ENCODE data around the gene TCF25. TPM values are rescaled to one million over a fixed set of nuclear protein-coding genes. Genes with fewer than 3 reads are reported as not detected.

The TCF25 gene
- total RNA-seq, 1 experiment from 2014 or later = 196 TPM

DNA sequence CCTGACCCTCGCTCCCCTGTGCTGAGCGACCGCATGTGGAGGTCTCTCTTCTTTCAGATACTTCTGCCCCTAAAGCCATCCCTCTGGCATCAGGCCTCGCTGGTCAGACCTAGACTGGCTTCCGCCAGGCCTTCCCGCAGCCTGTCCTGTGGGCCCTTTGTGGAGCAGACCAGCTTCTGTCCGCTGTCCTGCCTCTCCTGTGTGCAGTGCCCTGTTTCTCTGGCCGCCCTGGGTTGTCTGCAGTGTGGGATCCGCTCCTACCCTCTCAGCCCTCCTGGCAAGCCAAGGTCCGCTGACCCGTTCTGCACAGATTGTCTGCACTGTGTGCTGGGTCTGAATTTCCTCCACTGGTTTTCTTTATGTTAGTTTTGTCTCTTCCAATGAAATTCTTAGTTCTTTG is 23.8 kb downstream of the TCF25 start:
- Histone ChIP-seq H3K36me3 (ENCODE audit: control insufficient read depth, insufficient read depth, low read length) (peaks cover 15% of the 10 kb centered on the region), H3K4me1 (no peaks in the 10 kb centered on the region), H3K9me3 (no peaks in the 10 kb centered on the region), H3K27me3 (replicated peaks; ENCODE audit: control insufficient read depth, insufficient read depth, low read length) (no peaks in the 10 kb centered on the region), H3K4me3 (ENCODE audit: low read depth, low read length) (no peak overlapping the region)
- Mint-ChIP-seq H3K9me3 (ENCODE audit: unreplicated experiment) (no peaks in the 10 kb centered on the region), H3K27me3 (ENCODE audit: insufficient read depth, unreplicated experiment) (no peaks in the 10 kb centered on the region), H3K4me3 (ENCODE audit: unreplicated experiment) (no peak overlapping the region), H3K36me3 (ENCODE audit: insufficient read depth, unreplicated experiment) (peaks cover 78% of the 10 kb centered on the region), H3K27ac (ENCODE audit: unreplicated experiment) (no peak overlapping the region), H3K4me1 (ENCODE audit: low read depth, unreplicated experiment) (no peaks in the 10 kb centered on the region)
- intact Hi-C loops (cut with micrococcal nuclease; ENCODE audit: unreplicated experiment) = no loop called here
- BruUV-seq (replicated peaks) = no TSS peak
- TF ChIP-seq, protein P1, sequence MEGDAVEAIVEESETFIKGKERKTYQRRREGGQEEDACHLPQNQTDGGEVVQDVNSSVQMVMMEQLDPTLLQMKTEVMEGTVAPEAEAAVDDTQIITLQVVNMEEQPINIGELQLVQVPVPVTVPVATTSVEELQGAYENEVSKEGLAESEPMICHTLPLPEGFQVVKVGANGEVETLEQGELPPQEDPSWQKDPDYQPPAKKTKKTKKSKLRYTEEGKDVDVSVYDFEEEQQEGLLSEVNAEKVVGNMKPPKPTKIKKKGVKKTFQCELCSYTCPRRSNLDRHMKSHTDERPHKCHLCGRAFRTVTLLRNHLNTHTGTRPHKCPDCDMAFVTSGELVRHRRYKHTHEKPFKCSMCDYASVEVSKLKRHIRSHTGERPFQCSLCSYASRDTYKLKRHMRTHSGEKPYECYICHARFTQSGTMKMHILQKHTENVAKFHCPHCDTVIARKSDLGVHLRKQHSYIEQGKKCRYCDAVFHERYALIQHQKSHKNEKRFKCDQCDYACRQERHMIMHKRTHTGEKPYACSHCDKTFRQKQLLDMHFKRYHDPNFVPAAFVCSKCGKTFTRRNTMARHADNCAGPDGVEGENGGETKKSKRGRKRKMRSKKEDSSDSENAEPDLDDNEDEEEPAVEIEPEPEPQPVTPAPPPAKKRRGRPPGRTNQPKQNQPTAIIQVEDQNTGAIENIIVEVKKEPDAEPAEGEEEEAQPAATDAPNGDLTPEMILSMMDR (IDR thresholded peaks at IDR 0.05; ENCODE audit: insufficient read depth in 1 of 2, low read depth in 1 of 2, low read length in 1 of 2, severe bottlenecking in 1 of 2, unreplicated experiment in 1 of 2) = no peak
- ChIA-PET POLR2A (no interaction called here), CTCF (interaction anchor here (0.6 to 0.7 kb wide), 2 partner anchors 9 to 42 kb away, joined by 3 read pairs; no protein-coding TSS in a partner anchor)
- DNase-seq = no peak

DNA sequence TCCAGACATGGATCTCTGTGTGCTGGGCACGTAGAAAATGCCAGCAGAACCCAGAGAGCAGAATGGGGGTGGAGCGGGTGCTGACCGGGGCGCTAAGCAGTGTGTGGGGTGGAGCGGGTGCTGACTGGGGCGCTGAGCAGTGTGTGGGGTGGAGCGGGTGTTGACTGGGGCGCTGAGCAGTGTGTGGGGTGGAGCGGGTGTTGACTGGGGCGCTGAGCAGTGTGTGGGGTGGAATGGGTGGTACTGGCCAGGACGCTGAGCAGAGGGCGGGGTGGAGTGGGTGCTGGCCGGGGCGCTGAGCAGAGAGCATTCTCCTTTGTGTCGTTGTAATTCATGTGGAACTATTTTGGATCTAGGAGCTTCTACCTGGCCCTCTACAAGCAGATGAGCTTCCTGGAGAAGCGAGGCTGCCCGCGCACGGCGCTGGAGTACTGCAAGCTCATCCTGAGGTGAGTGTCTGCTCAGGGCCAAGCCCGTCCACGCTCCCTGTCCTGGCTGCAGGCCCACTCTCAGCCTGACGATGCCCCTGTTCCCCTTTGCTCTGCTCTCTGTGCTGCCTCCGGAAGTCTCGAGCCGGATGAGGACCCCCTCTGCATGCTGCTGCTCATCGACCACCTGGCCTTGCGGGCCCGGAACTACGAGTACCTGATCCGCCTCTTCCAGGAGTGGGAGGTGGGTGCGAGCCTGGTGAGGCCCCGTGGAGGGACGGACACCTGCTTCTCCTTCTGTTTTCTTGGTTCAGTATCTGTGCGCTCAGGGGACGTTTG is 25.0 kb downstream of the TCF25 start:
- H3K36me3 ChIP-seq (ENCODE audit: control insufficient read depth, insufficient read depth, low read length) = peaks cover 12% of the 10 kb centered on the region
- H3K4me1 ChIP-seq = no peaks in the 10 kb centered on the region
- no peaks in the 10 kb centered on the region for H3K27me3 Mint-ChIP-seq (ENCODE audit: insufficient read depth, unreplicated experiment)
- no peak for DNase-seq
- peaks cover 73% of the 10 kb centered on the region for H3K36me3 Mint-ChIP-seq (ENCODE audit: insufficient read depth, unreplicated experiment)
- CTCF ChIA-PET = no interaction called here
- TF ChIP-seq, protein P1 (IDR thresholded peaks at IDR 0.05; ENCODE audit: insufficient read depth in 1 of 2, low read depth in 1 of 2, low read length in 1 of 2, severe bottlenecking in 1 of 2, unreplicated experiment in 1 of 2) = no peak
- no peaks in the 10 kb centered on the region for H3K9me3 Mint-ChIP-seq (ENCODE audit: unreplicated experiment)
- H3K4me3 Mint-ChIP-seq (ENCODE audit: unreplicated experiment) = no peak overlapping the region
- H3K4me1 Mint-ChIP-seq (ENCODE audit: low read depth, unreplicated experiment) = no peaks in the 10 kb centered on the region
- H3K27me3 ChIP-seq (replicated peaks; ENCODE audit: control insufficient read depth, insufficient read depth, low read length) = no peaks in the 10 kb centered on the region
- H3K4me3 ChIP-seq (ENCODE audit: low read depth, low read length) = no peak overlapping the region
- H3K27ac Mint-ChIP-seq (ENCODE audit: unreplicated experiment) = no peak overlapping the region
- no TSS peak for BruUV-seq (replicated peaks)
- POLR2A ChIA-PET = no interaction called here
- intact Hi-C loops (cut with micrococcal nuclease; ENCODE audit: unreplicated experiment) = no loop called here
- H3K9me3 ChIP-seq = no peaks in the 10 kb centered on the region

DNA sequence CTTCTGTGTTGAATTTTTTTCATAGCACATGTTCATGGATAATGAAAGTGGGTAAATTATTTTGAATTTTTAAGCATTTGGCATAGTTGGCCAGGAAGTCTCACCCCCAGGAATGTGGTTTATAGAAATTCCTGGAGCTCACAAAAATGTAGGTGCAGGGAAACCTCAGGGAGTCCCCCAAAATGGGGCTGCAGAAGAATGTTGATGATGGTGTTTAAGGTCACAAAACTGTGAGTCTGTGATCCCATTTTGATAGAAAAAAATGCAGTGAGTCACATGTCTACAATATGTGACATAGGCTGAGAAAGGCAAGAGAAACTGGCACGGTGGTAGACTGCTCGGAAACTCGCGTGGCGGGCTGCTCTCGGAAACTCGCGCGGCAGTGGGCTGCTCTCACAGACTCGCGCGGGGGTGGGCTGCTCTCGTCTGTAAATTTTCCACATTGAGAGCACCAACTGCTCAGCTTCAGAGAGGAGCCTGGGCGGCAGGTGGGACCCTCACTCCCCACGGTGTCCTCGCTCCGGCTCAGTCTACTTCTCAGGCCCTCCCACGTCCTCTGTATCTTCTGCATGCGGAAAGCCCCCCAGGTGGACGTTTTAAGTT is 26.6 kb downstream of the TCF25 start:
- H3K27me3 Mint-ChIP-seq (ENCODE audit: insufficient read depth, unreplicated experiment) = no peaks in the 10 kb centered on the region
- H3K4me3 Mint-ChIP-seq (ENCODE audit: unreplicated experiment) = no peak overlapping the region
- no peak overlapping the region for H3K4me3 ChIP-seq (ENCODE audit: low read depth, low read length)
- BruUV-seq (replicated peaks) = no TSS peak
- no peaks in the 10 kb centered on the region for H3K9me3 ChIP-seq
- no peaks in the 10 kb centered on the region for H3K27me3 ChIP-seq (replicated peaks; ENCODE audit: control insufficient read depth, insufficient read depth, low read length)
- CTCF ChIA-PET = no interaction called here
- H3K36me3 ChIP-seq (ENCODE audit: control insufficient read depth, insufficient read depth, low read length) = peaks cover 12% of the 10 kb centered on the region
- intact Hi-C loops (cut with micrococcal nuclease; ENCODE audit: unreplicated experiment) = no loop called here
- POLR2A ChIA-PET = no interaction called here
- H3K27ac Mint-ChIP-seq (ENCODE audit: unreplicated experiment) = no peak overlapping the region
- H3K4me1 Mint-ChIP-seq (ENCODE audit: low read depth, unreplicated experiment) = no peaks in the 10 kb centered on the region
- DNase-seq = no peak
- H3K9me3 Mint-ChIP-seq (ENCODE audit: unreplicated experiment) = no peaks in the 10 kb centered on the region
- TF ChIP-seq, protein P1 (IDR thresholded peaks at IDR 0.05; ENCODE audit: insufficient read depth in 1 of 2, low read depth in 1 of 2, low read length in 1 of 2, severe bottlenecking in 1 of 2, unreplicated experiment in 1 of 2) = no peak
- H3K36me3 Mint-ChIP-seq (ENCODE audit: insufficient read depth, unreplicated experiment) = peaks cover 80% of the 10 kb centered on the region
- peaks cover 16% of the 10 kb centered on the region for H3K4me1 ChIP-seq

Measured in Caco-2 (cell line).